Activated CD8-positive, alpha-beta memory T cell treated with anti-CD3 and anti-CD28 coated beads, Interleukin-2, amount 10 ng/mL, durations not matched to agents 7 days and 5 days (primary cell): ENCODE results near the gene TTI1. TPM values are rescaled to one million over a fixed set of nuclear protein-coding genes. Genes with fewer than 3 reads are reported as not detected.
"Not testable (repeated sequence)": the region's sequence is repeated elsewhere in the genome, so short reads cannot be mapped to it uniquely, and the experiment has no call there.

Source experiments
- ATAC-seq: fragments of 150-1000 bp; cut with Tn5 transposase; one replicate; pipeline ENCODE4 v1.10.0; 2021; ENCODE audit warnings: moderate library complexity
- CTCF ChIA-PET: fragments of 350-600 bp; sonication (Branson Sonifier 250); formaldehyde crosslinking; loops from one replicate; lab custom pipeline; 2021; ENCODE audit warnings: antibody characterized with exemption; lab: Charles Lee
- DNase-seq: peaks from one replicate; pipeline ENCODE4 v3.0.0-alpha.2; 2020
- H3K27ac Mint-ChIP-seq: one replicate; pipeline ENCODE4 v1.8.0; 2021; ENCODE audit warnings: mild to moderate bottlenecking, mixed read lengths
- H3K27me3 Mint-ChIP-seq: one replicate; pipeline ENCODE4 v1.8.0; 2021; ENCODE audit warnings: mixed read lengths
- H3K36me3 Mint-ChIP-seq: one replicate; pipeline ENCODE4 v1.8.0; 2021; ENCODE audit warnings: mild to moderate bottlenecking, mixed read lengths
- H3K4me1 Mint-ChIP-seq: one replicate; pipeline ENCODE4 v1.8.0; 2021; ENCODE audit warnings: mixed read lengths
- H3K4me3 Mint-ChIP-seq: one replicate; pipeline ENCODE4 v1.8.0; 2021; ENCODE audit warnings: mild to moderate bottlenecking, moderate library complexity, mixed read lengths
- H3K9me3 Mint-ChIP-seq: one replicate; pipeline ENCODE4 v1.8.0; 2022; ENCODE audit warnings: low read depth, mixed read lengths
- total RNA-seq, 2 experiments: library from RNA; stranded (reverse); gene quantifications; one replicate each; pipeline ENCODE4 v1.2.3, GENCODE V29; 2021

Gene TTI1
- total RNA-seq, 2 experiments from 2014 or later = 34.7 to 35.0 TPM

DNA sequence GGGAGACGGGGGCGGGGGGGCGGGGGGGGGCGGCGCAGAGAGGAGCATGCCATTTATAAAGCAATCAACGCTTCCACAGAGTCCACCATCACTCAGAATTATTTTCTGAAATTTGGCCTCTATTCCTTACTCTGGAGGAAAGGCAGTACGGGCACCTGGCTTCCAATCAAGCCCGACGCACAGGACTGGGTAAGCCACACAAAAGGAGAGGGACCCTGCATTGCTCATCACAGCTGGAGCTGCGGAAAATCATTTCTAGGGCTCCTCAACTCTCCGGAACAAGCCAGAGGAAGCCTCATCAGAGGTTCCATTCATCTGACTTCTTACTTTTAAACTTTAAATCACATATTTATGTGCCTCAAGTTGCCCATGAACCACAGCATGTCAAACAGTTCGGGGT, 55.9 kb downstream of the TTI1 start:
- CTCF ChIA-PET = interaction anchor here (0.9 kb wide), 1 partner anchor 16 kb away, joined by 5 read pairs; no protein-coding TSS in a partner anchor
- no peaks in the 10 kb centered on the region for H3K9me3 Mint-ChIP-seq
- no peaks in the 10 kb centered on the region for H3K27me3 Mint-ChIP-seq
- no peak overlapping the region for H3K27ac Mint-ChIP-seq
- no peak overlapping the region for H3K4me3 Mint-ChIP-seq
- DNase-seq = no peak
- peaks cover 5% of the 10 kb centered on the region for H3K36me3 Mint-ChIP-seq
- ATAC-seq = no peak
- H3K4me1 Mint-ChIP-seq = peaks cover 4% of the 10 kb centered on the region

DNA sequence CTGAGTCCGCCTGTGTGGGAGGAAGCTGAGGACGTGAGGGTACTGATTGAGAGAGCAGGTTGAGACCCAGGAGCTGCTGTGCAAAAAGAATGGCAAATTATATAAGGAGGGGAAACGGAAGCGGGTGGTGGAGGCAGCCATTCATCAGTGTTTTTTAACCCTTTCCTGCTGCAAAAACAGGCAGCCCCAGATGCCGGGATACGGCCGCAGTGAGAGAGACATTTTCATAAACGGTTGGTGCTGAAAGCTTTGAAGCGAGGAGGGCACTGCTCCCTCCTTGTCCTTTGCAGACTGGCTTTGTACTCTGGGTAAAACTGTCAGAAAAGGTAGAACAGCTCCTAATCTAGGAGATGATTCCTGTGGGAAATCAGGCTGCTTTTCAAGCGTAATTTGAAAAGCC, 56.4 kb downstream of the TTI1 start:
- DNase-seq (no peak), ATAC-seq (no peak)
- no peak overlapping the region for H3K4me3 Mint-ChIP-seq
- no peaks in the 10 kb centered on the region for H3K9me3 Mint-ChIP-seq
- no peak overlapping the region for H3K27ac Mint-ChIP-seq
- peaks cover 5% of the 10 kb centered on the region for H3K36me3 Mint-ChIP-seq
- CTCF ChIA-PET = interaction anchor here (0.9 kb wide), 1 partner anchor 16 kb away, joined by 5 read pairs; no protein-coding TSS in a partner anchor
- peaks cover 4% of the 10 kb centered on the region for H3K4me1 Mint-ChIP-seq
- no peaks in the 10 kb centered on the region for H3K27me3 Mint-ChIP-seq

DNA sequence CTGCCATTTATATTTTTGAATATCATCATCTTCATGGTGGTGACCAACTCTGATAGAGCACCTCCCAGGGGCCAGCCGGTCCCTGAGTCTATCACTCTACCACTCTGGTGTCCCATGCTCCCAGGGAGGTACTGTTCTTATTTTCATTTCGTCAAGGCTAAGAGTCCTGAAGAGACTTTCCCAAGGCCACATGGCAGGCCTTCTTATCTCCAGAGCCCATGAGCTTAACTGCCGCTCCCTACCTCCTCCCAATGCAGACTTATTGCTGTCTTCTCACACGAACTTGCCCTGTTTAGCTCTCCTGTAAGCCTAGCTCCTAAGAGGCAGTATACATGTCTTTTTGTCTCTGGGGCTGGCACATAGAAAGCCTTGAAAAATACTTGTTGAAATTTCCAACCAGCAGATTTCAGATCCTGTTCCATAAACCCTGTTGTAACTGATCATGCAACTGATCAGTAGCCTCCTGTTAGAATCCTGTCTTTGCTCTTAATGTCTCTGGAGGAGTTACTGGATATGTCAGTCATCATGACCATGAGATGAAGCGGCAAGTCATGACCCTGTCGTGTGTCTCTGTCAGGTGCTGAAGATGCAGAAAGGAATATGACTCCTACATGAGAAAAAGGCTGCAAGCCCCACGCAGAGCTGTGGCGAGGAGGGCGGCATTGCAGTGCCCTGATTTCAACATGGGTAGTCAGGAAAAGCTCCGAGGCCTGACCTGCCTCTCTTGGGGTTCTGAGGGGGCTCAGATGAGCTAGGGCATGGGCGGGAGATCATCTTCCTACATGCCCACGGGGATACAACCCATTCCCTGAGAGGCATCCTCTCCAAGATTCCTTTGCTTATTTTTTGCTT, 60.0 kb downstream of the TTI1 start:
- H3K4me1 Mint-ChIP-seq = peaks cover 4% of the 10 kb centered on the region
- ATAC-seq = no peak
- H3K4me3 Mint-ChIP-seq = no peak overlapping the region
- DNase-seq = no peak
- H3K27me3 Mint-ChIP-seq = no peaks in the 10 kb centered on the region
- CTCF ChIA-PET = no interaction called here
- no peaks in the 10 kb centered on the region for H3K36me3 Mint-ChIP-seq
- peaks cover under 1% of the 10 kb centered on the region for H3K9me3 Mint-ChIP-seq
- no peak overlapping the region for H3K27ac Mint-ChIP-seq

DNA sequence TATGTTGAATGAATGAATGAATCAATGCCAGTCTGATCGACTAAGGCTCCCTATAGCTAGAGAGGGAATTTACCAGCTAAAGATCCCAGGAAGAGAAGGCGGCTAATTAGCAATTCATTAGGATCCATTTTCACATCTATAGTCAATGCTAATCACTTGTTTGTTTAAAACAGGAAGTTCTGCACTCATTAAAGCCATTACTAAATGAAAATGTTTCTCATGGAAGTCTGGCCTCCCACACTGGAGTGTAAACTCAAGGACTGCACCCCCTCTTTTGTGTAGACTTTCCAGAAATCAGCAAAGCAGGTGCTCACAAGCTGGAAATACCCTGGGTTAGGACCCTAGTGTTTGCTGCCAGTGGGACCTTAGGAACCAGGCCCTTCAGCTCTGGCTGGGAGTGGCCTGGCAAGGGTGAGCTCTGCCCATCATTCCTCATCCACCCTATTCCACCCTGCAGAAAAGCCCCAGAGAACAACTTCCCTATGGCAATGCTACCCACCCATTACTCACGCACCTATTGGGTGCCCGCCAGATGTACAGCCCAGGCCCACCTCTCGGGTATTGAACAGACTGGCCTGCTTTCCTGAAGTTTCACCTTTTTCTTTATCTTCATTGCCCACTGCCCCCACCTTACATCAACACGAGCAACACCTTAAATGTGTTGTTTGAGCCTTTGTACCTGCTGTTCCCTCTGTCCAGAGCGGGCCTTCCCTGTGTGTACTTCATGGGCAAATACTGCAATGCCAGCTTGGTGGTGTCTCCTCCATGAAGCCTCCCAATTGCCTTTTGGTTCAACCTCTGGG, 60.8 kb downstream of the TTI1 start:
- DNase-seq (no peak), ATAC-seq (no peak)
- no peak overlapping the region for H3K4me3 Mint-ChIP-seq
- H3K27ac Mint-ChIP-seq = no peak overlapping the region
- no peaks in the 10 kb centered on the region for H3K36me3 Mint-ChIP-seq
- H3K9me3 Mint-ChIP-seq = peaks cover 3% of the 10 kb centered on the region
- H3K4me1 Mint-ChIP-seq = peaks cover 4% of the 10 kb centered on the region
- CTCF ChIA-PET = no interaction called here
- peaks cover 2% of the 10 kb centered on the region for H3K27me3 Mint-ChIP-seq

DNA sequence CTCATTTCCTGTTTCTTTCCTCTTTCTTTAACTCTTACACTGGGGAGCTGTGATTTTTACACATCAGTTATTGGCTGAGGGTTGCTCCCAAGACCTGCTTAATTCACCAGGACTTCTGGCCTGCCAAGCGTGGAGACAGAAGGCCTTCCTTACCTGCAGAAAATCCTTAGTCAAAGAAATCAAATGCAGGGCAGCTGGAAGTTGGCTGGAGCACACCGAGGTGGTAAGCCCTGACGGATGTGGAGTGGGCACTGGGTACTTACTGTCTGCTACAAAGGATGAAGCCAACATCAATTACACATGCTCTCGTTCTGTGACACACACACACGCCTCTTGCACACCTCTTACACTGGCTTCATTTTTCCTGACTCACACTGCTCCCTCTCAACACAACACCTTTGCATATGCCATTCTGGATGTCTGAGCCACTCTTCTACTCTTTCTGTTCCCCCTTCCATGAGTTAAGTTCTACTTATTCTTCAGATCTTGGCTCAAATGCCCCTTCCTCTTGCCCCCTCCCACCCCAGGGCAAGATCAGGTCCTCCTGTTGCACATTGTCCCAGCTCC, 61.6 kb downstream of the TTI1 start:
- Mint-ChIP-seq H3K27ac (no peak overlapping the region), H3K4me3 (no peak overlapping the region), H3K9me3 (peaks cover 3% of the 10 kb centered on the region), H3K4me1 (peaks cover under 1% of the 10 kb centered on the region), H3K27me3 (peaks cover 8% of the 10 kb centered on the region), H3K36me3 (no peaks in the 10 kb centered on the region)
- CTCF ChIA-PET = no interaction called here
- ATAC-seq = no peak
- no peak for DNase-seq

DNA sequence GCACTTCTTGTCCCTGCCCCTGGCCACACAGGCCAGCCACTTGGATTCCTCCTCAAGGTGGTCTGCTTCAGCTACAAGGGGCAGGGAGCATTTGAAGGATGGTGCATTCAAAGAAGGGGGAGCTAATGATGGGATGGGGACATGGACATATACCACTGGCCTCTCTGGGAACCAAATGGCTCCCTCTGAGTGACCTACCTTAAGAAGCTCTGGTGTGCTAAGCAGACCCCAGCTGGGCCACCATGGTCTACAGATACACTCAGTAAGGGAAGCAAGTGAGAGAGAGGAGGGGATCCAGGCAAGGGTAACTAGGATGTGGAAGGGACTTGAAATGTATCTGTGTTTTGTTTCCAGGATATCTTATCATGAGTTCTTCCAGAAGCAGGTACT, 62.4 kb downstream of the TTI1 start:
- H3K27ac Mint-ChIP-seq = no peak overlapping the region
- CTCF ChIA-PET = no interaction called here
- H3K9me3 Mint-ChIP-seq = peaks cover 5% of the 10 kb centered on the region
- H3K27me3 Mint-ChIP-seq = peaks cover 11% of the 10 kb centered on the region
- H3K4me3 Mint-ChIP-seq = no peak overlapping the region
- DNase-seq (no peak), ATAC-seq (no peak)
- no peaks in the 10 kb centered on the region for H3K36me3 Mint-ChIP-seq
- H3K4me1 Mint-ChIP-seq = no peaks in the 10 kb centered on the region

DNA sequence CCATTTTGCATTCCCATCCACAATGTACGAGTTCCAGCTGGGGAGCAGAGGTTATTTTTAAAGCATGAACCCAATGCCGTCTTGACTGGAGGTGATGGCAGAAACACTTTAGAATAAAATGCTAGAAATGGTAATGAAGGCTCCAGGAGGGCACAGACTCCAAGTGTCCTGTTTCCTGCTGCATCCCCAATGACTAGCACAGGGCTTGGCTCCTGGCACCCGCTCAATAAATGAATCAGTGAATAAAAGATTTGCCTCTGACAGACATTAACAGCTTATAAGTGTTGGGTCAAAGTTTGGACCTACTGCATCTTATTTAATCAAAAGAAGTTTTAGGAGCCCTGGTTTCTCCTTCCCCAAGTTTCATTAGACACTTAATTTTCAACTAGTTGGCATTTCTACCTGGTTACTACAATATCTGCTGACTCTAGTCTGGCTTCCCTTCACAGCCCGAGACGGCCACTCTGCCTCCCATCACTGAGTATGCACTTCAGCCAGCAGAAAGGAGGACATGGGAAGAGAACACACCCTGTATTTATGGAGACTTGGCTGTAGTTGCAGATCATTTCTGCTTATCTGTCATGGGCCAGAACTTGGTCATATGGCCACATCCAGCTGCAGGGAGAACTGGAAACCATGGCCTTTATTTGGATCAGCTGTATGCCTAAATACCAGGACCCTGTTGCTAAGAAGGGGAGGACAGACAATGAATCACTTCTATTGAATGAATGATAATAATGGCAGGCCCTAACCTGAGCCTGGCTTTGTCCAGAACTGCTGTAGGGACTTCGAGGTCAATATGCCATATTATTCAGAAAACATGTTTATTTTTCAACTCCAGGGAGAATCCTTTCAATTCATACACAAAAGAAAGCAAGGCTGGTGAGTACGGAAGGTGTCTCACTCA, 63.1 kb downstream of the TTI1 start:
- no peak for DNase-seq
- Mint-ChIP-seq H3K4me1 (no peaks in the 10 kb centered on the region), H3K36me3 (no peaks in the 10 kb centered on the region), H3K9me3 (peaks cover 5% of the 10 kb centered on the region), H3K27me3 (peaks cover 11% of the 10 kb centered on the region), H3K4me3 (no peak overlapping the region), H3K27ac (no peak overlapping the region)
- CTCF ChIA-PET = no interaction called here
- no peak for ATAC-seq

DNA sequence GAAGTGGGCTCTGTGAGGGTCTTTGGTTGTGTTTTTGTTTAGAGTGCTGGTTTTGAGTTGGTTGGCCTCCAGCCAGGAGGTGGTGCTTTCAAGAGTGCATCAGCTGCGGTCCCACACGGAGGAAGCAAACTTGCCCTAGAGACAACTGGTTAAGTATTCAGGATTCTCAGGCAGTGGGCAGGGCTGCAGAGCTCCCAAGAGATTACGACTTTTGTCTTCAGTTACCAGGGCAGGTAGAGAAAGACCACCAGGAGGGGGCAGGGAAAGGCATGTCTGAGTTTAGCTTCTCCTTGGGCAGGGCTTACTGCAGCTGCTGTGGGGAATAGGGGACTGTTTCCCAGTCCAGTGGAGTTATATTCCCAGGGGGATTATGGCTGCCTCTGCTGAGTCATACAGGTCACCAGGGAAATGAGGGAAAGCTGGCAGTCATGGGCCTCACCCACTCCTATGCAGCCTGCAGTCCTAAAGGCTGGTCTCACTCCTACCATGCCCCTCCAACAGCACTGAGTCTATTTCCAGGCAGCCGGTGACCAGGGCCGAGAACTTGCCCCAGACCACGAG, 64.3 kb downstream of the TTI1 start:
- CTCF ChIA-PET = no interaction called here
- Mint-ChIP-seq H3K36me3 (no peaks in the 10 kb centered on the region), H3K27me3 (peaks cover 17% of the 10 kb centered on the region)

DNA sequence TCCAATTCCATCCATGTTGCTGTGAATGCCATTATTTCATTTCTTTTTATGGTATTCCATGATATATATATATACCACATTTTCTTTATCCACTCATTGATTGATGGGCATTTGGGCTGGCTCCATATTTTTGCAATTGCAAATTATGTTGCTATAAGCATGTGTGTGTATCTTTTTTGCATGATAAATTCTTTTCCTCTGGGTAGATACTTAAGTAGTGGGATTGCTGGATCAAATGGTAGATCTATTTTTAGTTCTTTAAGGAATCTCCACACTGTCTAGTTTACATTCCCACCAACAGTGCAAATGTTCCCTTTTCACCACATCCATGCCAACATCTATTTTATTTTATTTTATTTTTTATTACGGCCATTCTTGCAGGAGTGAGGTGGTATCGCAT, 69.8 kb downstream of the TTI1 start:
- CTCF ChIA-PET, ATAC-seq, H3K9me3 Mint-ChIP-seq, H3K4me3 Mint-ChIP-seq, H3K27ac Mint-ChIP-seq, H3K36me3 Mint-ChIP-seq, H3K4me1 Mint-ChIP-seq, DNase-seq: not testable (repeated sequence)
- H3K27me3 Mint-ChIP-seq = peaks cover 33% of the 10 kb centered on the region

More for the DNA sequence above, 64.3 kb downstream of the TTI1 start:
- DNase-seq = no peak
- Mint-ChIP-seq H3K4me1 (no peaks in the 10 kb centered on the region), H3K9me3 (peaks cover 5% of the 10 kb centered on the region), H3K4me3 (no peak overlapping the region), H3K27ac (no peak overlapping the region)
- ATAC-seq = no peak

DNA sequence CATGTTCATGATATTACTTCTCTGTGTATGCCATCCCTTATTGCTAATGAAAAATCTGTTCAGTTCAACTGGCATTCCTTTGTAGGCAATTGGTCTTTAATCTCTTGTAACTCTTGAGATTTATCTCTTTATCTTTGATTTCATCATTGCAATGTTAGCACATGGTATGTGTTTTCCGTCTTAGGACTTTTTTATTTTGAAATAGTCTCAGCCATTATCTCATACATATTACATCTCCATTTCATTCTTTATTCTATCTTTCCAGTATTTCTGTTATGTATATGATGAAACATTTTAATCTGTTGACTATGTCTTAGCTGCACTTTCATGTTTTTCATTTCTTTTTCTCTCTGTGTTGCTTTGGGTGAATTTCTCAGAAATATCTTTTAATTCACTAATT, 72.2 kb downstream of the TTI1 start:
- Mint-ChIP-seq H3K4me3 (no peak overlapping the region), H3K27ac (no peak overlapping the region), H3K9me3 (no peaks in the 10 kb centered on the region), H3K4me1 (no peaks in the 10 kb centered on the region), H3K27me3 (peaks cover 33% of the 10 kb centered on the region), H3K36me3 (no peaks in the 10 kb centered on the region)
- CTCF ChIA-PET = no interaction called here
- ATAC-seq (no peak), DNase-seq (no peak)

DNA sequence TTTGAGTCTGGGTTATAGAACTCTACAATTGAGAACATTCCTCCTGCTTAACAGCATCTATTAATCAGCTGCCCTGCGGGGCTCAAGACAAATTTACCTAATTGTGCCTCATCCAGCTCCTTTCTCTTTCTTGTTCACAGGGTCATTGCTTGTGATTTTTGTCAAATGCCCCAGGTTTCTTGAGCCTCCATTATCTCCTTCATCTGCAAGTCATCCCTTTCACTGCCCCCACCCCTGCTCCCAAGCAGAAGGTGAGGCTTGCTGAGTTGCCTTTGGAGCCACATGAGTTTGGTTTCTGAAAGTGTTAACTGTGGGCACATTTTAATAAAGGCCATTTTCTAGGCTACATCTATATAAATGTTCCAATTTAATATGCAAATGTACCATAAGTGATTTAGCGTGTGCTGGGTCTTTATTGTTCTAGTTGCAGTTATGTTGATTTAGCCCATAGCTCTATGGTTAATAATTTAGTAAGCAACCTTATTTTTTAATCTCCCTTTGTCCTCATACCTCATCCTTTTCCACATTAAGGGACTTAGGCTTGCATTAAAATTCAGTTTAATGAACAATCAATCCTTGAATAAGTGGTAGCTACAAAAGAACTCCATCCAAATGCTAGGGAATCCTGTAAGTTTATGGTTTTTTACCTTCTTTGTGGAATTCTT, 74.3 kb downstream of the TTI1 start:
- Mint-ChIP-seq H3K27ac (no peak overlapping the region), H3K4me1 (no peaks in the 10 kb centered on the region), H3K4me3 (no peak overlapping the region), H3K9me3 (no peaks in the 10 kb centered on the region), H3K36me3 (no peaks in the 10 kb centered on the region), H3K27me3 (peaks cover 35% of the 10 kb centered on the region)
- CTCF ChIA-PET = interaction anchor here (2.0 kb wide), 1 partner anchor 34 kb away, joined by 6 read pairs; no protein-coding TSS in a partner anchor
- ATAC-seq = no peak
- DNase-seq = peak; percentile 16

DNA sequence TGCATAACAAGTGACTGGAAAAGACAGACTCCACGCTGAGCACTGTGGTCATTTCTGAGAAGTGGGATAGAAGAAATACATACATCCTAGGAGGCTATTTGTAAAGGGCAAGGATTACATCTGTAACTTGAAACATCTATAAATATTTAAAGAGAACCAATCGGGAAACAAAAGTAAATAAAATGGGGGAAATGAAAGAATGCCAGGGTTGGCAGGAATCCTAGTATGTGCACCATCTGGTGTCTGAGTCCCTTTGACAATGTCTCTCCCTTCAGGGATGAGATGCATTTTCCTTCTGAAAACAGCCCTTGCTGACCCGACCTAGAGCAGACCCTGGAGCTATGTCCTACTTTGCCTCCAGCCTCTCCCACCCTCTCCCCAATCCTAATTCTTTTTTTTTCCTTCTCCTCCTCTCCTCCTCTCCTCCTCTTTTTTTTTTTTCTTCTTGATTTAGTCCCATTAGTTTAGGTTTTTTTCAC, 77.1 kb downstream of the TTI1 start:
- H3K27ac Mint-ChIP-seq = no peak overlapping the region
- H3K36me3 Mint-ChIP-seq = no peaks in the 10 kb centered on the region
- H3K9me3 Mint-ChIP-seq = no peaks in the 10 kb centered on the region
- CTCF ChIA-PET = interaction anchor here (0.6 kb wide), 1 partner anchor 287 kb away, joined by 3 read pairs; no protein-coding TSS in a partner anchor
- no peaks in the 10 kb centered on the region for H3K4me1 Mint-ChIP-seq
- ATAC-seq (no peak), DNase-seq (peak; percentile 9)
- H3K27me3 Mint-ChIP-seq = peaks cover 34% of the 10 kb centered on the region
- no peak overlapping the region for H3K4me3 Mint-ChIP-seq
